Activated CD4-positive, alpha-beta T cell treated with anti-CD3 and anti-CD28 coated beads, Interleukin-2, amount 10 ng/mL, durations not matched to agents 7 days and 5 days (primary cell): ENCODE data around the gene CD72. TPM values are rescaled to one million over a fixed set of nuclear protein-coding genes. Genes with fewer than 3 reads are reported as not detected.

Experiments used
- CTCF ChIA-PET: fragments of 350-600 bp; sonication (Branson Sonifier 250); formaldehyde crosslinking; loops from one replicate; lab custom pipeline; 2021; ENCODE audit warnings: antibody characterized with exemption; lab: Charles Lee
- POLR2A ChIA-PET: fragments of 350-600 bp; sonication (Branson Sonifier 250); formaldehyde crosslinking; loops from one replicate; lab custom pipeline; 2021; ENCODE audit warnings: antibody characterized with exemption; lab: Charles Lee
- DNase-seq: peaks from one replicate; pipeline ENCODE4 v3.0.0-alpha.2; 2020
- H3K27ac Mint-ChIP-seq: one replicate; pipeline ENCODE4 v1.8.0; 2021; ENCODE audit warnings: mild to moderate bottlenecking, moderate library complexity, mixed read lengths
- H3K27me3 Mint-ChIP-seq: one replicate; pipeline ENCODE4 v1.8.0; 2021; ENCODE audit warnings: mixed read lengths
- H3K36me3 Mint-ChIP-seq: one replicate; pipeline ENCODE4 v1.8.0; 2021; ENCODE audit warnings: low read depth, mixed read lengths
- H3K4me1 Mint-ChIP-seq: one replicate; pipeline ENCODE4 v1.8.0; 2021; ENCODE audit warnings: mixed read lengths
- H3K4me3 Mint-ChIP-seq: one replicate; pipeline ENCODE4 v1.8.0; 2021; ENCODE audit warnings: mild to moderate bottlenecking, moderate library complexity, mixed read lengths
- H3K9me3 Mint-ChIP-seq: one replicate; pipeline ENCODE4 v1.8.0; 2021; ENCODE audit warnings: mixed read lengths
- total RNA-seq, 2 experiments: library from RNA; stranded (reverse); gene quantifications; one replicate each; pipeline ENCODE4 v1.2.3, GENCODE V29; 2021

Gene CD72
- total RNA-seq, 2 experiments from 2014 or later: 5.4 to 7.1 TPM

GRCh38 chr9:35658137-35658967, 40.1 kb upstream of the CD72 start, which contains the start of gene CCDC107:
TSS of gene CCDC107 (plus strand) at chr9:35658292. CDS start at chr9:35658380, 88 bp downstream.
- H3K36me3 Mint-ChIP-seq: peaks cover 41% of the 10 kb centered on the region
- ChIA-PET CTCF (interaction anchor here (0.6 to 4.9 kb wide), 35 partner anchors 9 to 224 kb away, joined by 3 to 60 read pairs (median 5); partner anchors contain the start of genes CREB3, GBA2, RGP1 and TESK1), POLR2A (interaction anchor here (0.9 kb wide), 1 partner anchor 91 kb away, joined by 3 read pairs; the partner anchor contains the start of genes GBA2 and RGP1)
- H3K4me1 Mint-ChIP-seq: peaks cover 71% of the 10 kb centered on the region
- H3K9me3 Mint-ChIP-seq: no peaks in the 10 kb centered on the region
- H3K27me3 Mint-ChIP-seq: peaks cover 4% of the 10 kb centered on the region
- peak within 1 kb of the TSS; percentile 93 for H3K4me3 Mint-ChIP-seq
- DNase-seq: peak; percentile 80
- H3K27ac Mint-ChIP-seq: peak within 1 kb of the TSS; percentile 99

- H3K9me3 Mint-ChIP-seq: no peaks in the 10 kb centered on the region
- peaks cover 64% of the 10 kb centered on the region for H3K4me1 Mint-ChIP-seq
- peaks cover 37% of the 10 kb centered on the region for H3K36me3 Mint-ChIP-seq
- H3K27me3 Mint-ChIP-seq: peaks cover 4% of the 10 kb centered on the region
- CTCF ChIA-PET: interaction anchor here (0.6 to 4.9 kb wide), 28 partner anchors 8 to 225 kb away, joined by 3 to 60 read pairs (median 5); partner anchors contain the start of genes CREB3, GBA2, RGP1 and TESK1
- peak within 1 kb of the TSS; percentile 93 for H3K4me3 Mint-ChIP-seq
- POLR2A ChIA-PET: interaction anchor here (0.9 kb wide), 1 partner anchor 92 kb away, joined by 3 read pairs; the partner anchor contains the start of genes GBA2 and RGP1
- H3K27ac Mint-ChIP-seq: peak within 1 kb of the TSS; percentile 99
- peak; percentile 91 for DNase-seq
Measured at GRCh38 chr9:35657546-35658136, 39.4 kb upstream of the CD72 start, which contains the start of gene RMRP. TSS of gene RMRP (minus strand) at chr9:35658019.

- Mint-ChIP-seq H3K9me3 (no peaks in the 10 kb centered on the region), H3K4me3 (peak overlapping the region; percentile 93), H3K27me3 (peaks cover 4% of the 10 kb centered on the region), H3K27ac (peak overlapping the region; percentile 99), H3K36me3 (peaks cover 30% of the 10 kb centered on the region), H3K4me1 (peaks cover 60% of the 10 kb centered on the region)
- ChIA-PET CTCF (interaction anchor here (0.7 to 4.9 kb wide), 20 partner anchors 8 to 159 kb away, joined by 3 to 60 read pairs (median 6); partner anchors contain the start of genes CREB3, GBA2, RGP1 and TESK1), POLR2A (no interaction called here)
- no peak for DNase-seq
Measured at GRCh38 chr9:35656831-35657545, 38.8 kb upstream of the CD72 start.

GRCh38 chr9:35656348-35656747, 38.1 kb upstream of the CD72 start:
- POLR2A ChIA-PET: no interaction called here
- H3K36me3 Mint-ChIP-seq: peaks cover 26% of the 10 kb centered on the region

GRCh38 chr9:35653611-35654010, 35.4 kb upstream of the CD72 start:
- Mint-ChIP-seq H3K4me1 (peaks cover 53% of the 10 kb centered on the region), H3K27ac (no peak overlapping the region), H3K27me3 (peaks cover 4% of the 10 kb centered on the region), H3K36me3 (peaks cover 20% of the 10 kb centered on the region), H3K4me3 (no peak overlapping the region), H3K9me3 (no peaks in the 10 kb centered on the region)
- POLR2A ChIA-PET: no interaction called here
- CTCF ChIA-PET: interaction anchor here (0.6 to 1.1 kb wide), 4 partner anchors 8 to 103 kb away, joined by 3 to 5 read pairs (median 3); partner anchors contain the start of genes GBA2 and RGP1
- no peak for DNase-seq

More at GRCh38 chr9:35656348-35656747, 38.1 kb upstream of the CD72 start:
- no peaks in the 10 kb centered on the region for H3K9me3 Mint-ChIP-seq
- H3K27ac Mint-ChIP-seq: no peak overlapping the region
- peaks cover 4% of the 10 kb centered on the region for H3K27me3 Mint-ChIP-seq
- peaks cover 61% of the 10 kb centered on the region for H3K4me1 Mint-ChIP-seq
- no peak overlapping the region for H3K4me3 Mint-ChIP-seq
- CTCF ChIA-PET: interaction anchor here (1.1 to 4.9 kb wide), 7 partner anchors 7 to 75 kb away, joined by 3 to 60 read pairs (median 8); partner anchors contain the start of genes CREB3 and TLN1
- no peak for DNase-seq

- Mint-ChIP-seq H3K27ac (no peak overlapping the region), H3K4me1 (peaks cover 59% of the 10 kb centered on the region), H3K27me3 (peaks cover 2% of the 10 kb centered on the region), H3K36me3 (peaks cover 26% of the 10 kb centered on the region), H3K4me3 (no peak overlapping the region), H3K9me3 (no peaks in the 10 kb centered on the region)
- CTCF ChIA-PET: interaction anchor here (0.6 kb wide), 1 partner anchor 23 kb away, joined by 4 read pairs; no protein-coding TSS in a partner anchor
- POLR2A ChIA-PET: no interaction called here
- DNase-seq: no peak
Measured at GRCh38 chr9:35652829-35653209, 34.6 kb upstream of the CD72 start.

- CTCF ChIA-PET: interaction anchor here (0.6 to 8.1 kb wide), 5 partner anchors 11 to 48 kb away, joined by 3 to 92 read pairs (median 7); partner anchors contain the start of gene ARHGEF39
- H3K36me3 Mint-ChIP-seq: peaks cover 29% of the 10 kb centered on the region
- DNase-seq: no peak
- no peaks in the 10 kb centered on the region for H3K9me3 Mint-ChIP-seq
- POLR2A ChIA-PET: no interaction called here
- peaks cover 59% of the 10 kb centered on the region for H3K4me1 Mint-ChIP-seq
- H3K4me3 Mint-ChIP-seq: peak overlapping the region; percentile 92
- no peaks in the 10 kb centered on the region for H3K27me3 Mint-ChIP-seq
- no peak overlapping the region for H3K27ac Mint-ChIP-seq
Measured at GRCh38 chr9:35651956-35652828, 34.0 kb upstream of the CD72 start.

- H3K9me3 Mint-ChIP-seq: no peaks in the 10 kb centered on the region
- peak; percentile 57 for DNase-seq
- peak within 1 kb of the TSS; percentile 92 for H3K27ac Mint-ChIP-seq
- ChIA-PET CTCF (interaction anchor here (1.0 to 8.1 kb wide), 7 partner anchors 7 to 81 kb away, joined by 3 to 92 read pairs (median 7); partner anchors contain the start of genes ARHGEF39, CCDC107, CREB3 and RMRP), POLR2A (interaction anchor here (0.6 to 0.7 kb wide), 2 partner anchors 30 to 102 kb away, joined by 3 read pairs; no protein-coding TSS in a partner anchor)
- H3K27me3 Mint-ChIP-seq: no peaks in the 10 kb centered on the region
- peak within 1 kb of the TSS; percentile 92 for H3K4me3 Mint-ChIP-seq
- H3K36me3 Mint-ChIP-seq: peaks cover 33% of the 10 kb centered on the region
- H3K4me1 Mint-ChIP-seq: peaks cover 57% of the 10 kb centered on the region
Measured at GRCh38 chr9:35650341-35651158, 32.3 kb upstream of the CD72 start, which contains the start of gene SIT1. TSS of gene SIT1 (minus strand) at chr9:35650931. CDS start at chr9:35650853, 78 bp downstream.

GRCh38 chr9:35649431-35650340, 31.5 kb upstream of the CD72 start:
- ChIA-PET CTCF (interaction anchor here (1.0 to 8.1 kb wide), 10 partner anchors 8 to 82 kb away, joined by 3 to 92 read pairs (median 6); partner anchors contain the start of genes ARHGEF39, CCDC107, CREB3 and RMRP), POLR2A (interaction anchor here (0.6 kb wide), 1 partner anchor 101 kb away, joined by 3 read pairs; no protein-coding TSS in a partner anchor)
- no peaks in the 10 kb centered on the region for H3K27me3 Mint-ChIP-seq
- peak overlapping the region; percentile 92 for H3K4me3 Mint-ChIP-seq
- H3K27ac Mint-ChIP-seq: peak overlapping the region; percentile 92
- peaks cover 61% of the 10 kb centered on the region for H3K4me1 Mint-ChIP-seq
- DNase-seq: peak; percentile 58
- H3K9me3 Mint-ChIP-seq: no peaks in the 10 kb centered on the region
- H3K36me3 Mint-ChIP-seq: peaks cover 33% of the 10 kb centered on the region
